Central memory CD4-positive, alpha-beta T cell (primary cell): Measurements from ENCODE around the gene AP3B1.
"Not testable (repeated sequence)": the region's sequence is repeated elsewhere in the genome, so short reads cannot be mapped to it uniquely, and the experiment has no call there.

Experiments used
- DNase-seq: peaks from one replicate; pipeline ENCODE4 v3.0.0; 2022

AP3B1 gene

GRCh38 chr5:78242001-78242400 lies 52.5 kb downstream of the AP3B1 start:
- DNase-seq: no peak

GRCh38 chr5:78237911-78238310 lies 56.6 kb downstream of the AP3B1 start:
- no peak for DNase-seq

- no peak for DNase-seq
Measured at GRCh38 chr5:78236046-78236445, 58.5 kb downstream of the AP3B1 start.

GRCh38 chr5:78235289-78235688 lies 59.2 kb downstream of the AP3B1 start:
- no peak for DNase-seq

GRCh38 chr5:78234804-78235203 lies 59.7 kb downstream of the AP3B1 start:
- DNase-seq: no peak

GRCh38 chr5:78232163-78232562 lies 62.3 kb downstream of the AP3B1 start:
- DNase-seq: no peak

GRCh38 chr5:78224358-78224757 lies 70.1 kb downstream of the AP3B1 start:
- no peak for DNase-seq

- DNase-seq: no peak
Measured at GRCh38 chr5:78221964-78222451, 72.5 kb downstream of the AP3B1 start.

GRCh38 chr5:78221467-78221866 lies 73.0 kb downstream of the AP3B1 start:
- DNase-seq: no peak

- DNase-seq: no peak
Measured at GRCh38 chr5:78215972-78216371, 78.5 kb downstream of the AP3B1 start.

GRCh38 chr5:78215565-78215964 lies 78.9 kb downstream of the AP3B1 start:
- DNase-seq: no peak

- no peak for DNase-seq
Measured at GRCh38 chr5:78213799-78214198, 80.7 kb downstream of the AP3B1 start.

- no peak for DNase-seq
Measured at GRCh38 chr5:78211052-78211451, 83.4 kb downstream of the AP3B1 start.

GRCh38 chr5:78204241-78204640 lies 90.3 kb downstream of the AP3B1 start:
- DNase-seq: no peak

GRCh38 chr5:78203815-78204214 lies 90.7 kb downstream of the AP3B1 start:
- no peak for DNase-seq

GRCh38 chr5:78190402-78190801 lies 104.1 kb downstream of the AP3B1 start:
- DNase-seq: no peak

- not testable (repeated sequence) for DNase-seq
Measured at GRCh38 chr5:78188681-78189080, 105.8 kb downstream of the AP3B1 start.

- no peak for DNase-seq
Measured at GRCh38 chr5:78187172-78187571, 107.3 kb downstream of the AP3B1 start.

- DNase-seq: no peak
Measured at GRCh38 chr5:78182838-78183237, 111.7 kb downstream of the AP3B1 start.

GRCh38 chr5:78178356-78178755 lies 116.1 kb downstream of the AP3B1 start:
- no peak for DNase-seq

- DNase-seq: not testable (repeated sequence)
Measured at GRCh38 chr5:78170335-78170734, 124.2 kb downstream of the AP3B1 start.

GRCh38 chr5:78162253-78162862 lies 132.1 kb downstream of the AP3B1 start:
- DNase-seq: no peak

- DNase-seq: no peak
Measured at GRCh38 chr5:78157001-78157400, 137.5 kb downstream of the AP3B1 start.

GRCh38 chr5:78151594-78152271 lies 142.8 kb downstream of the AP3B1 start:
- DNase-seq: no peak

GRCh38 chr5:78137290-78137689 lies 157.2 kb downstream of the AP3B1 start:
- no peak for DNase-seq
